ENCODE results near the gene MOB3B.

The MOB3B gene

GRCh38 chr9:27388150-27388549 lies 141.5 kb downstream of the MOB3B start:
- TF ChIP-seq SIN3A (IDR thresholded peaks at IDR 0.05; ENCODE audit: borderline replicate concordance, insufficient read depth, low read length) (no peak), REST (IDR thresholded peaks at IDR 0.05; ENCODE audit: insufficient read depth in 1 of 2, low read depth in 2 of 2, low read length in 2 of 2) (no peak), POLR2AphosphoS5 (IDR thresholded peaks at IDR 0.05; ENCODE audit: low read depth, low read length) (no peak), FOXP2 (optimal IDR thresholded peaks at IDR 0.05; ENCODE audit: borderline replicate concordance, extremely low read depth, extremely low read length, insufficient read depth) (no peak), TAF1 (IDR thresholded peaks at IDR 0.05; ENCODE audit: borderline replicate concordance, insufficient read depth, low read length) (no peak)

GRCh38 chr9:27387722-27388121 lies 141.9 kb downstream of the MOB3B start:
- TF ChIP-seq REST (IDR thresholded peaks at IDR 0.05; ENCODE audit: insufficient read depth in 1 of 2, low read depth in 2 of 2, low read length in 2 of 2) (no peak), FOXP2 (optimal IDR thresholded peaks at IDR 0.05; ENCODE audit: borderline replicate concordance, extremely low read depth, extremely low read length, insufficient read depth) (no peak), TAF1 (IDR thresholded peaks at IDR 0.05; ENCODE audit: borderline replicate concordance, insufficient read depth, low read length) (no peak), SIN3A (IDR thresholded peaks at IDR 0.05; ENCODE audit: borderline replicate concordance, insufficient read depth, low read length) (no peak), POLR2AphosphoS5 (IDR thresholded peaks at IDR 0.05; ENCODE audit: low read depth, low read length) (no peak)

- TF ChIP-seq SIN3A (IDR thresholded peaks at IDR 0.05; ENCODE audit: borderline replicate concordance, insufficient read depth, low read length), result no peak
- no peak for TF ChIP-seq POLR2AphosphoS5 (IDR thresholded peaks at IDR 0.05; ENCODE audit: low read depth, low read length)
- no peak for TF ChIP-seq FOXP2 (optimal IDR thresholded peaks at IDR 0.05; ENCODE audit: borderline replicate concordance, extremely low read depth, extremely low read length, insufficient read depth)
- TF ChIP-seq TAF1 (IDR thresholded peaks at IDR 0.05; ENCODE audit: borderline replicate concordance, insufficient read depth, low read length), result no peak
- TF ChIP-seq REST (IDR thresholded peaks at IDR 0.05; ENCODE audit: insufficient read depth in 1 of 2, low read depth in 2 of 2, low read length in 2 of 2), result no peak
These were observed 143.0 kb downstream of the MOB3B start for GRCh38 chr9:27386571-27387091.

GRCh38 chr9:27385606-27386322 lies 143.8 kb downstream of the MOB3B start:
- no peak for TF ChIP-seq REST (IDR thresholded peaks at IDR 0.05; ENCODE audit: insufficient read depth in 1 of 2, low read depth in 2 of 2, low read length in 2 of 2)
- TF ChIP-seq TAF1 (IDR thresholded peaks at IDR 0.05; ENCODE audit: borderline replicate concordance, insufficient read depth, low read length), result no peak
- TF ChIP-seq SIN3A (IDR thresholded peaks at IDR 0.05; ENCODE audit: borderline replicate concordance, insufficient read depth, low read length), result no peak
- no peak for TF ChIP-seq FOXP2 (optimal IDR thresholded peaks at IDR 0.05; ENCODE audit: borderline replicate concordance, extremely low read depth, extremely low read length, insufficient read depth)
- TF ChIP-seq POLR2AphosphoS5 (IDR thresholded peaks at IDR 0.05; ENCODE audit: low read depth, low read length), result no peak

Data from PFSK-1 (cell line).